Activated T-helper 1 cell treated with anti-CD3 and anti-CD28 coated beads, Interleukin-2, amount 50 U/mL, for 16 hours (primary cell): ENCODE data around the gene FAM193B.
"Not testable (repeated sequence)": the region's sequence is repeated elsewhere in the genome, so short reads cannot be mapped to it uniquely, and the experiment has no call there.

Experiments
- DNase-seq, 2 donors: peaks; one replicate each; pipeline ENCODE4 v3.0.0-alpha.2; 2020; ENCODE audit warnings: low read depth in 1 of 2, low spot score in 1 of 2

The FAM193B gene

DNA sequence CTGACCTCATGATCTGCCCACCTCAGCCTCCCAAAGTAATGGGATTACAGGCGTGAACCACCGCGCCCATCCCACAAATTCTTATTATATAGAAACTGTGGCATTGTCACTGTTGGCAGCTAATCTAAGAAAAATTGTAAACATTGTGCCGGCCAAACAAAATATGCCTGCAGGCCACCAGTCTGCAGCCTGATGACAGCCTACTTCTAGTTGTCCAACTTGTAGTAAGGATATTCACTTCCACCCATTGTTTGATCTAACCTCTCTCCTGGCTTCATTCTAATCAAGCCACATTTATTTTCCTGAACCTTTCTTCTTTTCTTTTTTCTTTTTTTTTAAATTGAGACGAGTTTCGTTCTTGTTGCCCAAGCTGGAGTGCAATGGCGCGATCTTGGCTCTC lies 24.0 kb upstream of the FAM193B start:
- DNase-seq: no peak

- DNase-seq: no peak
Observed at GRCh38 chr5:177576169-177576568, 21.8 kb upstream of the FAM193B start.

DNA sequence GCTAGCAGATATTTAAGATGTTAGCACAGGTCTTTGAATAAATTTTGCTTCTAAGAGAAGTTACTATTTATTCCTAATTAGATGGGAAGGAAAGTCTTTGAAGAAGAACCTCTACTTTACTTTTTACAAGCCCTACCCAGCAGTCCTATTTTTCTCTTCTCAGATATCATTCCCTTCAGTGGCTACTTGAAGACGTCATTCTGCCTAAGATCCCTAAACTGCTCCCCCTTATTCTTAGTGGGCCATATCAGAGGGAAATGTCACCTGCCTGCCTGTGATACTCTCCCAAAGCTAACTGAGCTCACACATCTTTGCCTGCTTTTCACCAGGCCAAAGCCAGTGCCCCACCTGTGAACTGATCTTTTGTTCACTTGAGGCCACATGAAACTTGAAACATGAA lies 21.1 kb upstream of the FAM193B start:
- DNase-seq: no peak

- no peak for DNase-seq
Observed at GRCh38 chr5:177569894-177570293, 15.5 kb upstream of the FAM193B start.

- DNase-seq: no peak
Observed at GRCh38 chr5:177568326-177568725, 14.0 kb upstream of the FAM193B start.

GRCh38 chr5:177565046-177565445 lies 10.7 kb upstream of the FAM193B start:
- DNase-seq: no peak

- not testable (repeated sequence) for DNase-seq
Observed at GRCh38 chr5:177559446-177559941, 5.1 kb upstream of the FAM193B start.

- no peak for DNase-seq
Observed at GRCh38 chr5:177557796-177558195, 3.4 kb upstream of the FAM193B start.

- DNase-seq: no peak
Observed at GRCh38 chr5:177557041-177557647, 2.8 kb upstream of the FAM193B start.

- DNase-seq: no peak
Observed at GRCh38 chr5:177555665-177556064, 1.3 kb upstream of the FAM193B start.

- no peak for DNase-seq
Observed at GRCh38 chr5:177555228-177555627, 865 bp upstream of the FAM193B start.

GRCh38 chr5:177553671-177554429 lies 513 bp downstream of the FAM193B start:
- peak in 1 of 2 donors; percentile 19 for DNase-seq

GRCh38 chr5:177552839-177553455 lies 1.4 kb downstream of the FAM193B start:
- no peak for DNase-seq

- DNase-seq: no peak
Observed at GRCh38 chr5:177550122-177550521, 4.2 kb downstream of the FAM193B start.

- DNase-seq: no peak
Observed at GRCh38 chr5:177548495-177548894, 5.9 kb downstream of the FAM193B start.

- no peak for DNase-seq
Observed at GRCh38 chr5:177547736-177548135, 6.6 kb downstream of the FAM193B start.

GRCh38 chr5:177546258-177546741 lies 8.1 kb downstream of the FAM193B start:
- no peak for DNase-seq

- DNase-seq: no peak
Observed at GRCh38 chr5:177545487-177546257, 8.7 kb downstream of the FAM193B start.

DNA sequence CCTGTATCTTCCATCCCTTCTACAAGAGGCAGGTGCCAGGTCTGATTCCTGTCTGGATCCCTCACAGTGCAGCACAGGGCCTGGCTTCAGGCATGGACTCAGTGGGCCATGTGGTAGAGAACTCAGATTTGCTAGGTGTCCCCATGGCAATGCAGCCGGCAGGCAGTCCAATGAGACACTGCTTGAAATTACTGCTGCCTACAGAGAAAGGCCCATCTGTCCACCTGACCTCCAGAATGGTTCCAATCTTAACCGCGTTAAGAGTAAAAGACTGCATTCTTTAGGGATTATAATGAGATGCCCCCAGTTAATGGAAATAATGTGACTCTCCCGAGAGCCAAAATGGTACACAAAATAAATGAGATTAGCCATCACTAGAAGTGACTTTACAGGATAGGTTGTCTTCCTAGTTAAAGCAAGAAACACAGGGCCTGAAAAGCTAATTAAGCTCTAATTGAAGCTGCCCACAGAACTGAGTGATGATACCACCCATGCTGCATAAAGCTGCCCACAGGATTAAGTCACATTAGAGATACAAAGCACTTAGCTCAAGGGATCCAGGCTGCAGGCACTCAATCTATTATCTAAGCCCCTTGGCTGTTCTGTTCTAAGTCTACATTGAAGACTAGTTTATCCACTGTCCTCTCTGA lies 11.4 kb downstream of the FAM193B start:
- no peak for DNase-seq

DNA sequence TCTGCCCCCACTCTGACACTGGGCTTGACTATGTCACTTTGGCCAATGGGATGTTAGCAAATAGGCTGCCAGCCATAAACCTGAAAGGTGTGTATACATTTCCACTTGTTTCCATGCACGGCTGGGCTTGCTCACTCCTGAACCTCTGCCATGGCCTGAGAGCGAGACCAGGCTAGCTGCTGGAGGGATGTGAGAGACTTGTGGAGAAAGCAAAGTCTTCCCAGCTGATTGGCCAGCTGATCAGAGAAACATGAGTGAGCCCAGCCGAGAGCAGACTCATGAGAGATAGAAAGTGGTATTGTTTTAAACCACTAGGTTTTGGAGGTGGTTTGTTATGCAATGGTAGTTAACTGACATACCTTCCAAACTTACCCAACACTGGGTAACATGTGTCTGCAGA lies 13.9 kb downstream of the FAM193B start:
- DNase-seq: no peak

GRCh38 chr5:177539411-177539810 lies 15.0 kb downstream of the FAM193B start:
- DNase-seq: no peak
